NCI-H446 (cell line): ENCODE measurements around the gene LYPD3.

ENCODE experiments used
- DNase-seq, 2 experiments: peaks; one replicate each; lab custom pipeline; 2025; lab: John Stamatoyannopoulos, UW

Gene LYPD3

GRCh38 chr19:43485951-43486350 lies 20.5 kb upstream of the LYPD3 start:
- no peak for DNase-seq

- no peak for DNase-seq
Observed at GRCh38 chr19:43483281-43483680, 17.9 kb upstream of the LYPD3 start.

- no peak for DNase-seq
Observed at GRCh38 chr19:43482193-43482592, 16.8 kb upstream of the LYPD3 start.

- no peak for DNase-seq
Observed at GRCh38 chr19:43481701-43482100, 16.3 kb upstream of the LYPD3 start.

GRCh38 chr19:43480574-43480973 lies 15.2 kb upstream of the LYPD3 start:
- DNase-seq: no peak

GRCh38 chr19:43479961-43480561 lies 14.7 kb upstream of the LYPD3 start:
- no peak for DNase-seq

GRCh38 chr19:43479226-43479625 lies 13.8 kb upstream of the LYPD3 start:
- no peak for DNase-seq

GRCh38 chr19:43478323-43478722 lies 12.9 kb upstream of the LYPD3 start:
- no peak for DNase-seq

GRCh38 chr19:43476606-43477005 lies 11.2 kb upstream of the LYPD3 start:
- no peak for DNase-seq

GRCh38 chr19:43474986-43475705 lies 9.7 kb upstream of the LYPD3 start:
- DNase-seq: peak; percentile 71 to 95

- DNase-seq: no peak
Observed at GRCh38 chr19:43474487-43474886, 9.1 kb upstream of the LYPD3 start.

- no peak for DNase-seq
Observed at GRCh38 chr19:43471091-43471490, 5.7 kb upstream of the LYPD3 start.

GRCh38 chr19:43470288-43470687 lies 4.9 kb upstream of the LYPD3 start:
- no peak for DNase-seq

- no peak for DNase-seq
Observed at GRCh38 chr19:43469160-43469480, 3.7 kb upstream of the LYPD3 start.

GRCh38 chr19:43468354-43469159 lies 3.1 kb upstream of the LYPD3 start:
- DNase-seq: no peak

GRCh38 chr19:43467730-43468129 lies 2.3 kb upstream of the LYPD3 start:
- DNase-seq: no peak

GRCh38 chr19:43467276-43467675 lies 1.9 kb upstream of the LYPD3 start:
- DNase-seq: no peak

- no peak for DNase-seq
Observed at GRCh38 chr19:43466793-43467192, 1.4 kb upstream of the LYPD3 start.

GRCh38 chr19:43464134-43464775 lies 1.2 kb downstream of the LYPD3 start:
- peak in 1 of 2 experiments; percentile 73 for DNase-seq

- peak; percentile 87 to 96 for DNase-seq
Observed at GRCh38 chr19:43463381-43464133, 1.9 kb downstream of the LYPD3 start.

GRCh38 chr19:43462785-43463380 lies 2.5 kb downstream of the LYPD3 start:
- no peak for DNase-seq

- no peak for DNase-seq
Observed at GRCh38 chr19:43462383-43462782, 3.0 kb downstream of the LYPD3 start.
